ENCODE results near the gene POLR3A.

The POLR3A gene

GRCh38 chr10:77984986-77985385 lies 44.3 kb downstream of the POLR3A start:
- Mint-ChIP-seq H3K27ac (no peak overlapping the region), H3K36me3 (ENCODE audit: low read depth) (peaks cover 77% of the 10 kb centered on the region), H3K27me3 (ENCODE audit: low read depth) (no peaks in the 10 kb centered on the region), H3K9me3 (no peaks in the 10 kb centered on the region), H3K4me1 (no peaks in the 10 kb centered on the region), H3K4me3 (no peak overlapping the region)
- no peak for TF ChIP-seq CTCF (IDR thresholded peaks at IDR 0.05; ENCODE audit: unreplicated experiment in 3 of 3)

- TF ChIP-seq CTCF (IDR thresholded peaks at IDR 0.05; ENCODE audit: unreplicated experiment in 3 of 3) = no peak
- no peaks in the 10 kb centered on the region for H3K4me1 Mint-ChIP-seq
- H3K4me3 Mint-ChIP-seq = no peak overlapping the region
- H3K9me3 Mint-ChIP-seq = no peaks in the 10 kb centered on the region
- no peak overlapping the region for H3K27ac Mint-ChIP-seq
- peaks cover 79% of the 10 kb centered on the region for H3K36me3 Mint-ChIP-seq (ENCODE audit: low read depth)
- no peaks in the 10 kb centered on the region for H3K27me3 Mint-ChIP-seq (ENCODE audit: low read depth)
Measured at GRCh38 chr10:77983384-77984341, 45.7 kb downstream of the POLR3A start.

GRCh38 chr10:77981281-77981680 lies 48.0 kb downstream of the POLR3A start:
- no peak for TF ChIP-seq CTCF (IDR thresholded peaks at IDR 0.05; ENCODE audit: unreplicated experiment in 3 of 3)
- Mint-ChIP-seq H3K27me3 (ENCODE audit: low read depth) (no peaks in the 10 kb centered on the region), H3K4me3 (no peak overlapping the region), H3K9me3 (no peaks in the 10 kb centered on the region), H3K4me1 (no peaks in the 10 kb centered on the region), H3K27ac (no peak overlapping the region), H3K36me3 (ENCODE audit: low read depth) (peaks cover 81% of the 10 kb centered on the region)

GRCh38 chr10:77979221-77979620 lies 50.1 kb downstream of the POLR3A start:
- no peak overlapping the region for H3K27ac Mint-ChIP-seq
- H3K4me3 Mint-ChIP-seq = no peak overlapping the region
- no peaks in the 10 kb centered on the region for H3K9me3 Mint-ChIP-seq
- no peaks in the 10 kb centered on the region for H3K27me3 Mint-ChIP-seq (ENCODE audit: low read depth)
- H3K4me1 Mint-ChIP-seq = peaks cover 7% of the 10 kb centered on the region
- H3K36me3 Mint-ChIP-seq (ENCODE audit: low read depth) = peaks cover 69% of the 10 kb centered on the region
- TF ChIP-seq CTCF (IDR thresholded peaks at IDR 0.05; ENCODE audit: unreplicated experiment in 3 of 3) = no peak

GRCh38 chr10:77978360-77978759 lies 51.0 kb downstream of the POLR3A start:
- no peak for TF ChIP-seq CTCF (IDR thresholded peaks at IDR 0.05; ENCODE audit: unreplicated experiment in 3 of 3)
- Mint-ChIP-seq H3K4me3 (no peak overlapping the region), H3K9me3 (no peaks in the 10 kb centered on the region), H3K4me1 (peaks cover 7% of the 10 kb centered on the region), H3K36me3 (ENCODE audit: low read depth) (peaks cover 60% of the 10 kb centered on the region), H3K27me3 (ENCODE audit: low read depth) (no peaks in the 10 kb centered on the region), H3K27ac (no peak overlapping the region)

- Mint-ChIP-seq H3K27ac (no peak overlapping the region), H3K4me1 (peaks cover 7% of the 10 kb centered on the region), H3K36me3 (ENCODE audit: low read depth) (peaks cover 56% of the 10 kb centered on the region), H3K9me3 (no peaks in the 10 kb centered on the region), H3K4me3 (no peak overlapping the region), H3K27me3 (ENCODE audit: low read depth) (no peaks in the 10 kb centered on the region)
- no peak for TF ChIP-seq CTCF (IDR thresholded peaks at IDR 0.05; ENCODE audit: unreplicated experiment in 3 of 3)
Measured at GRCh38 chr10:77977934-77978333, 51.4 kb downstream of the POLR3A start.

All from nephron (organoid).